Measurements from ENCODE around the gene SRBD1. TPM values are rescaled to one million over a fixed set of nuclear protein-coding genes. Genes with fewer than 3 reads are reported as not detected.

The SRBD1 gene
- total and polyA plus RNA-seq, 10 donors, result 4.6 to 57.8 (median 25.8) TPM

DNA sequence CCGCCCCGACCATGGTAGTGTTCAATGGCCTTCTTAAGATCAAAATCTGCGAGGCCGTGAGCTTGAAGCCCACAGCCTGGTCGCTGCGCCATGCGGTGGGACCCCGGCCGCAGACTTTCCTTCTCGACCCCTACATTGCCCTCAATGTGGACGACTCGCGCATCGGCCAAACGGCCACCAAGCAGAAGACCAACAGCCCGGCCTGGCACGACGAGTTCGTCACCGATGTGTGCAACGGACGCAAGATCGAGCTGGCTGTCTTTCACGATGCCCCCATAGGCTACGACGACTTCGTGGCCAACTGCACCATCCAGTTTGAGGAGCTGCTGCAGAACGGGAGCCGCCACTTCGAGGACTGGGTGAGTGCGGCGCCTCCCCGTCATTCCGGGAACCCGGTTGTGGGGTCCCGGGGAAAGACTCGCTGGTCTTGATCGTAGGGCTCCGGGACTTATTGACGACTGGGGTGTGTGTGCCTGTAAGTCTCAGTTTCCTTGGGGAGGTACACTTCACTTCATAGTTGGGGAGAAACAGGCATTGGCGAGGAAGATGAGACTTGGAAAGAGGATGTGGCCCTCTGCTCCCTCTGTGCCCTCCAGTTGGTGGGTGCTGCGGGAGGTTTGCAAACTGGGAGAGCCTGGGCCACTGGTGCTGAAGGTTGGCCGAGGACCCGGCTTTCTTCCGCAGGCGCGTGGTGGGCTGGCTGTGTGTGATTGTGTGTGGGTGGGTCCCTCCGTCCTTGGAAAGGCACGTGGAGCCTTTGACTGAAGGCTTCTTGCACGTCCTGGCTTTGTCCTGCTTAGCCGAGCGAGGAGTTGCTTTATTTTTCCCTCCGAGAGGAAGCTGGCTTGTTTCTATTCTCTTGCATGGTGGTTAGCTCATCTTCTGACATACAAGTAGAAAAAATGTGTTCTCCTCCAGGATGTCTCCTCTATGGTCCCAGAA lies 41.3 kb upstream of the SRBD1 start:
- DNase-seq, result peak; percentile 87
- Histone ChIP-seq H3K36me3 (peaks cover 0 to 7% (median 0%) of the 10 kb centered on the region in 6 donors), H3K27me3 (replicated peaks in 1 of 7) (peaks cover 0 to 11% (median 0%) of the 10 kb centered on the region in 7 donors), H3K4me1 (peaks cover 13 to 66% (median 43%) of the 10 kb centered on the region in 6 donors), H3K9me3 (no peaks in the 10 kb centered on the region), H3K4me3 (peak overlapping the region; percentile 60 to 86 (median 75)), H3K27ac (peak overlapping the region; percentile 87 to 100 (median 98))
- TF ChIP-seq POLR2AphosphoS5 (IDR thresholded peaks at IDR 0.05) (peak; percentile 42 to 56 (median 54)), CTCF (IDR thresholded peaks at IDR 0.05 in 8 of 11, conservative IDR thresholded peaks at IDR 0.05 in 3 of 11) (no peak)
- WGBS, 5 donors, result 3 to 9% (median 3%) methylated on average over 36 to 53 of the region's 53 CpGs
- intact Hi-C loops (cut with DNase I; ENCODE audit: low total_unique reads), result no loop called here

DNA sequence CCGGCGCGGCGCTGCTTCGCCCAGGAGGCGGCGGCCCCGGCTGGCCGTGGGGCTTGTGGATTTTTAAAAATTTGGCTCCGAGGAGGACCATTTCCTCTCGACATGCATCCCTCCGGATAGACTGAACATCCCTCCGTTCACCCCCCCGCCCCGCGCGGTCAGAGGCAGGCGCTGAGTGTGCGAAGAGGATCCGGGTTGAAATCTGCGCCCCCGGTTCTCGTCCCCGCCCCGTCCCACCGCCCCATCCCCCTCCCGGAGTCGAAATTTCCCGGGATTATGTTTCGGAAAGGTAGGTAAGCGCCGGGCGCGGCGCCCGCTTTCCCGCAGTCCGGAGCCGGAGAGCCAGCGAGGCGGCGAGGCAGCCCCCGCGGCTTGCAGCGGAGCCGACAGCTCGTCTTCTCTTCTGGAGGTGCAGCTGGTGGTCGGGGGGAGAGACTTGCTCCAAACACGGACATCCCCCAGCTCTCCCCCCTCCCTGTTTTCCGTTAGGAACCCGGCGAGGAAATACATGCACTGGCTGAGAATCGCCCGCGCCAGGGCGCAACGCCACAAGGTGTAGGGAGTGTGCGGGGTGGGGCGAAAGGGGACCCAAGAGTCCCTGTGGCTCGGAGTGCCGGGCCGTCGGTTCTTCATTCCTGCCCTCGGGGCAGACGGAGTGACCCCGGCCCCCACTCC lies 40.5 kb upstream of the SRBD1 start, which contains the start of gene PRKCE:
Gene PRKCE, plus strand, starts transcription at position 261 of the 675 bp plus-strand sequence.
- no peaks in the 10 kb centered on the region for H3K9me3 ChIP-seq
- peaks cover 13 to 66% (median 43%) of the 10 kb centered on the region in 6 donors for H3K4me1 ChIP-seq
- intact Hi-C loops (cut with DNase I; ENCODE audit: low total_unique reads), result no loop called here
- 0 to 1% (median 1%) methylated on average over 40 to 66 of the region's 66 CpGs for WGBS, 5 donors
- H3K27ac ChIP-seq, result peak within 1 kb of the TSS; percentile 87 to 100 (median 98)
- H3K4me3 ChIP-seq, result peak within 1 kb of the TSS; percentile 60 to 86 (median 76)
- TF ChIP-seq CTCF (IDR thresholded peaks at IDR 0.05 in 8 of 11, conservative IDR thresholded peaks at IDR 0.05 in 3 of 11), result peak in 1 of 11 experiments; percentile 14
- TF ChIP-seq POLR2A (IDR thresholded peaks at IDR 0.05), result no peak
- no peak for TF ChIP-seq POLR2AphosphoS5 (IDR thresholded peaks at IDR 0.05)
- peaks cover 0 to 11% (median 0%) of the 10 kb centered on the region in 7 donors for H3K27me3 ChIP-seq (replicated peaks in 1 of 7)
- peaks cover 0 to 7% (median 0%) of the 10 kb centered on the region in 6 donors for H3K36me3 ChIP-seq
- peak; percentile 93 for DNase-seq

GRCh38 chr2:45650851-45651414 lies 39.9 kb upstream of the SRBD1 start:
- peaks cover 13 to 66% (median 43%) of the 10 kb centered on the region in 6 donors for H3K4me1 ChIP-seq
- DNase-seq, result peak; percentile 97
- H3K36me3 ChIP-seq, result peaks cover 0 to 7% (median 0%) of the 10 kb centered on the region in 6 donors
- H3K27ac ChIP-seq, result peak overlapping the region; percentile 87 to 100 (median 98)
- intact Hi-C loops (cut with DNase I; ENCODE audit: low total_unique reads), result no loop called here
- TF ChIP-seq POLR2AphosphoS5 (IDR thresholded peaks at IDR 0.05) (peak; percentile 97 to 99 (median 99)), POLR2A (IDR thresholded peaks at IDR 0.05) (peak; percentile 60 to 96 (median 95)), CTCF (IDR thresholded peaks at IDR 0.05 in 8 of 11, conservative IDR thresholded peaks at IDR 0.05 in 3 of 11) (peak in 10 of 11 experiments; percentile 24 to 81 (median 64))
- peaks cover 0 to 11% (median 0%) of the 10 kb centered on the region in 7 donors for H3K27me3 ChIP-seq (replicated peaks in 1 of 7)
- peak overlapping the region; percentile 60 to 86 (median 76) for H3K4me3 ChIP-seq
- no peaks in the 10 kb centered on the region for H3K9me3 ChIP-seq
- whole genome bisulfite sequencing, 5 donors, result 0 to 1% (median 0%) methylated on average over 23 to 79 of the region's 79 CpGs

Data from spleen (tissue), 11 donors.